ENCODE results near the gene FABP1.

FABP1 gene

DNA sequence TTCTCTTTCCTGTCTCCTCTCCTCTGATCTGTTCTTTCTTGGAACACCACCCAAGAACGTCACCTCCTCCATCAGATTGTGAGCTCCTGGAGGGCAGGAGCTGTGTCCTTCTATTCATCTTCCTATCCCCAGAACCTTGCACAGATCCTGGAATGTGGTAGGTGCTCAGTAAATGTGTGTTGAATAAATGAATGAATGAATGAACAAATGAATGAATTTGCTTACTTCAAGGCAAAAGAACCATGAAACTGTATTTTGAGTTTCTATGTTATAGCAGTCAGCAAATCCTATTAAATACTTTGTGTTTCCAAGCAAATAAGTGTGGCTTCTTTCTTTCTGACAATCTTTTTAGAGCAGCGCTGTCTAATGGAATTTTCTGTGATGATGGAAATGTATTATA, 14.8 kb downstream of the FABP1 start:
- no peak for DNase-seq

DNA sequence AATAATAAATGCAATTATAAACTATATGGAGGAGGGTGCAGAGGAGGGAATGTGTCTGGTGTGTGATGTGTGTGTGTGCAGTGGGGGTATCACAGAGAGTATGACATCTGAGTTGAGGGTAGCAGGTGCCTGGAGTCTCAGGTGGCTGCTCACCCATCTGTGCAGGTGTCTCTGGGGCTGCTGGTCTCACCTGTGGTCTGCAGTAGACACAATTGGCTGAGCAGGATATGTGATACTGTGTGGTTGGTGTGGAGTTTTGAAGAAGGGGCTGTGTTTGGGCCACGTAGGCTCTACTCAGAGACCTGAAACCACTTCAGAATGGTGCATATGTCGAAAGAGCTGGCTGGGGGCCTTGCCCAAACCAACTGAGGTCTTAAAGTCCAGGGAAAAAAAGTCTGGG, 17.0 kb downstream of the FABP1 start:
- no peak for DNase-seq

DNA sequence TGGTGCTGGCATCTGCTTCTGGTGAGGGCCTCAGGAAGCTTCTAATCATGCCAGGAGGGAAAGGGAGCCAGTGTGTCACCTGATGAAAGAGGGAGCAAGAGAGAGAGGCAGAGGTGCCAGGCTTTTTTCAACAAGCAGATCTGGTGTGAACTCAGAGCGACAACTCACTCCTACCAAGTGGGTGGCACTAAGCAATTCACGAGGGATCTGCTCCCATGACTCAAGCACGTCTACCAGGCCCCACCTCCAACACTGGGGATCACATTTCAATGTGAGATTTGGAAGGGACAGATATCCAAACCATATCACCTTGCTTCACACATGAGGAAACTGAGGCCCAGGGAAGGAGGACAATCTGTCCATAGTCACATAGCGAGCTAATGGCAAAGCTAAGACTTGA, 19.1 kb downstream of the FABP1 start:
- DNase-seq, result no peak

DNA sequence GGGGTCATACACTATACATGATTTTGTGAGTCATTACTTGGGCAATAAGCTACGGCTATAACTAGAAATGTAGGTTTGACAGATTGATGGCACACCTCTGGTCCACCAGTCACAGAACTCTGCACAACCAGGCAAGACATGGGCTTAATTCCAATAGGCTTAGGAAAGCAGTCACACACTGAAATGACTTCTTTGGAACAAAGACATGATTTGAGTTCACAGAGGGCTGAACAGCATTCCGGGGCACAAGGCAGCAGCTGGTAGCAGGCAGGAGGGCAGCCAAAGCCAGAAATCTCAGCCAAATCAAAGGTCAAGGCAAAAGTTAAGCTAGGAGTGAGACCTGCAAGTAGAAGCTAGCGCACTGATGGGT, 27.4 kb downstream of the FABP1 start:
- DNase-seq, result no peak

DNA sequence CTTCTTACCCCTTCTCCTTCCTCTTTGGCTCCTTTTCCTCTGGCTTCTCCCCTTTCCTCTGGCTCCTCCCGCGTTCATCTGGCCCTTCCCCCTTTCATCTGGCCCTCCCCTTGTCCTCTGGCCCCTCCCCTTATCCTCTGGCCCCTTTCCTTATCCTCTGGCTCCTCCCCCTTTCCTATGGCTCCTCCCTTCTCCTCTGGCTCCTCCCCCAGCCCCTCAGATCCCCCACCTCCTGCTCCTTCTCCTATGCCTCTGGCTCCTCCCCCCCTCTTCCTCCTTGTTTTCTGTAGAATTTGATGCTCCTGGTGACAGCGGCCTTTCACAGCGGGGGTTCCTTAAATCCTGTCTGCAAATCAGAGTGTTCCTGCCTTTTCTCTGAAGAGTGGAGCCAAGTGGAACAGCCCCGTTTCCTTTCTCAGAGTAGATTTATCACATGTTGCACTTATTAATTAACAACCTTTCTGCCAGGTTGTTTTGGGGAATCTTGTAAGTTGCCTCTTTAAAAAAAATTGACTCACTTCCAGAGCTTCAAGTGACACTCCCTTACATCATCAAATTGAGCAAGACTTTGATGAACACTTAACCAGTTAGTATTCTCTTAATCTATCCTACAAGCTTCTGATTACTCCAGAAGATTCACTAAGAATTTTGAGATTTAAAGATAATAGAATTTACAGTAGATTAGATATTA, 27.9 kb downstream of the FABP1 start:
- DNase-seq, result no peak

DNA sequence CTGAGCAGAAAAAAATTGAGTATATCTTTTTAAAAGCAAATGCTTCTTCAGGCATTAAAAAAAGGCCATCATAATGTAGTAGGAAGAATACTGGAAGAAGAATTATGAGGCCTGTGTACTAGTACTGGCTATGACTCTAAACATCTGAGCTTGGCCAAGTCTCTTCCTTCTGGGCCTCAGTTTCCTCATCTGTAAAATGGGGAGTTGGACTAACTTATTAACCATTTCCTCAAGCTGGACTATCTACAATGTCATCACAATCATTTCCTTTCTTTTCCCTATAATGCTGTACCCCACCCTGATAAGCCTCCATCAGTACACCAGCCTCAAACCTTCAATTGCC, 29.3 kb downstream of the FABP1 start:
- no peak for DNase-seq

GRCh38 chr2:88097891-88098557, 29.8 kb downstream of the FABP1 start:
- DNase-seq, result no peak

DNA sequence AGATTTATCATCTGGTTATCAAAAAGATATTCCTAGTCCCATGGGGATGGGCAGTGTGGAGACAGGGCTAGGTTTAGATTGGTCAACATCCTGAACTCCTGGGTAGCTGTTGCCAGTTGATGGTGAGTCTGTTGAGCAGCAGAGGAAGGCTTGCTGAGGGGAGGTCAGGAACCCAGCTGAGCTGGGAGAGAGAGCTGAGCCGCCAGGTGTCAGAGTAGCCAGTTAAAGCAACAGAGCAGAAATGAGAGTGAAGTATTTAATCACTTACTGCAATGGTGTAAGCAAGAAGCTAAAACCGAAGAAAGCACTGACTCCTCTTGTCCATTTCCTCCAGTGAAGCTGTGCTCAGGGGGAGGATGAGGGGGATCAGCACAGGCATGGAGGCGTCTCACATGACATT, 30.7 kb downstream of the FABP1 start:
- no peak for DNase-seq

DNA sequence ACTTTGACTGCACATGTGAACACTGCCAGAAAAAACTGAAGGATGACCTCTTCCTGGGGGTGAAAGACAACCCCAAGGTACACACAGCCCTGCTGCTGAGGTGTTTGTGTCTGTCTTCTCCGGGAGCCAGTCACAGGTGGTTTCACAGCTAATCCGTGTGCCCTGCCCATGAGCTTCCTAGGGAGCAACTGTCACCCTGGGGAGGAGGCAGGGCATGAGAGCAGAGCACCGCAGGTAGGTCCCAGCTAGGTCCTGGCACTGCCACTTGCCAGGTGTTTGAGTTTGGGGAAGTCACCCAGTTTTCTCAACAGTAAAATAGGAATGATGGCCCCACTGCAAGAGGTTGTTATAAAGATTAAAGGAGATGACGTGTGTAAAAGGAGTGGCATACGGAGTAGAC, 31.2 kb downstream of the FABP1 start:
- no peak for DNase-seq

- DNase-seq, result no peak
Observed at GRCh38 chr2:88095022-88095421, 32.8 kb downstream of the FABP1 start.

DNA sequence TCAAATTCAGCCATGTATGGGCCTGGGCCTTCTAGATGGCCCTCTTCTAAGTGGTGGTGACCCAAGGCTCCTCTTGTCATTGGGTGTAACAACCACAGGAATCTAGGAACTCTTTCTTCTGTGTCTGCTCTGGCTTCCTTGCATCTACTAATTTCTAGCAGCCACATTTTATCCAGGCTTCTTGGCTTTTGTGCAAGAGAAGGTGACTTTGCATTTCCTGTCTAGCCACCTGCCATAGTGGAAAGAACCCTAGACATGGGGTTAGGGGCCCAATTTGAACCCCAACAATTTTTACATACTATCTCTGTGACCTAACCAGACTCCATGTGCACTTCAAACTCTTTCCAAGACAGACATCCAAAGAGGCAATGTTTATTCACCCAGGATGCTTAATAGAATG, 35.1 kb downstream of the FABP1 start:
- DNase-seq, result no peak

GRCh38 chr2:88091943-88092342, 35.9 kb downstream of the FABP1 start:
- DNase-seq, result no peak

DNA sequence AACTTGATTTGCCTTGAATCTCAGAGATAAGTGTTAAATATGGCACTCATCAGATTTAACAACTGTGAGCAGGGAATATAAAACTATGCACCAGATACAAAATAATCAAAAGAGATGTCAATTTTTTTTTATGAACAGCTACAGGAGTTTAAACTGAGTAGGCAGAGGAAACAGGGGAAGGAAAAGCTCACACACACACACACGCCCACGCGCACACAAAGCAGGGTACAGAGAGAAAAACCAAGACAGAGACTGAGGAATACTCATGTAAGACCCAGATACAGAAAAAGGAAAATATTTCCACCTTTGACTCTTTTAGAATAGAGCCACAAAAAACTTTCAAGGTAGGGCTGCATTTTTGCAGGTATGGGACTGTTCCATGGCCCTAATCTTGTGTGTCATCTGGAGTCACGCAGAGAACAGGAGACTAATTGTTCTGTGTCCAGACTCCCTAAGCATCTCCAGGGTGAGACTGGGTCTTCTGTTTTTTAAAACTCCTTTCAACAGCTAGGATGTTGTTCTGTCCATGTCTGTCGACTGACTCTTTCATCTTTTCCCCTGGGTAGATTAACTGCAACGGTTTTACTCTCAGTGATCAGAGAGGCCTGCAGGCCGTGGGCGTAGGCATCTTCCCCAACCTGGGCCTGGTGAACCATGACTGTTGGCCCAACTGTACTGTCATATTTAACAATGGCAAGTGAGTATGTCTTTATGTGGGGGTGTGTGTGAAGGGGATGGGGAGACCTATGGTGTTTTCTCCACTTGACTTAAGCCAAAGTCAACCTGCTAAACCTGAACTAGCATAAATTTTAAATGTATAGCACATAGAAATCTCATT, 37.2 kb downstream of the FABP1 start:
- DNase-seq, result no peak

GRCh38 chr2:88088999-88089398, 38.9 kb downstream of the FABP1 start:
- DNase-seq, result no peak

DNA sequence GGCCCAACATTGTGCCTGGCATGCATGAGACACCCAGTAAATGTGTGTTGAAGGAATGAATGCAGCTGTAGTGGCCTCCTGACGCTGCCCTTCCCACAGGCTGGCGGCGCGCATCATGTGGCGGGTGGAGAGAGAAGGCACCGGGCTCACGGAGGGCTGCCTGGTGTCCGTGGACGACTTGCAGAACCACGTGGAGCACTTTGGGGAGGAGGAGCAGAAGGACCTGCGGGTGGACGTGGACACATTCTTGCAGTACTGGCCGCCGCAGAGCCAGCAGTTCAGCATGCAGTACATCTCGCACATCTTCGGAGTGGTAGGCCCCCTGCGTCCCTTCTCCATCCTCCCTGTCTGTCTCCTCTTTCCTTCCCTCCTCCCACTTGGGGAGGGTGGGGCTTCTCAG, 40.1 kb downstream of the FABP1 start:
- DNase-seq, result no peak

- DNase-seq, result no peak
Observed at GRCh38 chr2:88087073-88087472, 40.8 kb downstream of the FABP1 start.

DNA sequence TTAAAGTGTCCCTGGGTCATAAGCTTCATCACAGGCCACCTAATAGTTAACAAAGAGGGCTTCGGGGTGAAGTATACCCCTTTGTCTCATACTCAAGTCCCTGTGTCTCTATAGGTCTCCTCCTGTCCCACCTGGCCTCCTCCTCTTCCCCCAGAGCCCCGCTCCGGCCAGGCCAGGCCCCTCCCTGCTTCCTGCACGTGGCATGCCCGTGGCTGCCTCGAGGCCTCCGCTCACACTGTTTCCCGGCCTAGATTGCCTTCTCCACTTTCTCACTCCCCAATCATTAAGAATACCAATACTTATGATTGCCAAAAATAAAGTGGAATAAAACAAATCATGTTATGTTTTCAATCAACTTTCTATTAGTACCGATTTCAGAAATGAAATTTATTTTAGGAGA, 41.5 kb downstream of the FABP1 start:
- no peak for DNase-seq

DNA sequence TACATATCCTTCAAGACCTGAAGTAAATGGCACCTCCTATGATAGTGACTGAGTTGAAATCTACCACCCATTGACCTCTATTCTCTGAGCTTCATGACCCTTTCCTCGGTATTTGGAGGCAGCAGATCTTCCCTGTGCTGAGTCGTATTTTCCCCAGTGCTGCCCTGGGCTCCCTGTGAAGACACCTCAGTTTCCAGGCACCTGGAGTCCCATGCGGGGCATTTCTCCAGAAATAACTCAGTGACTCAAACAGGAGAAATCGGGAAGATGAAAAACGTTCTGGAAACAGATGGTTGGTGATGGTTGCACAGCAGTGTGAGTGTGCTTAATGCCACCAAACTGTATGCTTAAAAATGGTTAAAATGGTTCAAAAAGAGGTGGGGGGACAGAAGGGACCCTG, 42.3 kb downstream of the FABP1 start:
- no peak for DNase-seq

- no peak for DNase-seq
Observed at GRCh38 chr2:88085099-88085498, 42.8 kb downstream of the FABP1 start.

DNA sequence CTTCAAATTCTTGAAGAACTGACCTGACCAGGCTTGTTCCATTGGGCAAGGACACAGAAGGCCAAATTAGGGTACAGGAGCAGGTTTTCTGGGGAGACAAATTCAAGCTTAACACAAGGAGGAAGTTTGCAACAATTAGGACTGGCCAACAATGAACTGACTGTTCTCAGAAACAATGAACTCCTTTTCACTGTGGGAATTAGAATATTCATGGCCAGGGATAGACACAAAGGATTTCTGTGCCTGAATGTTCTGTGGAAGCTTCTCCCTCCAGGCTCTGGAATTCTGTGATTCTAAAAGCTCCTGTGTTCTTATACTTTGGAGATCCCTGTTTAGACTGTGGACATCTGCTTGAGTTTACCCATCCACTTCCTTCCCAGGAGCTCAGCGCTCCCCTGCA, 45.1 kb downstream of the FABP1 start:
- DNase-seq, result no peak

GRCh38 chr2:88081924-88082608, 45.8 kb downstream of the FABP1 start:
- no peak for DNase-seq

DNA sequence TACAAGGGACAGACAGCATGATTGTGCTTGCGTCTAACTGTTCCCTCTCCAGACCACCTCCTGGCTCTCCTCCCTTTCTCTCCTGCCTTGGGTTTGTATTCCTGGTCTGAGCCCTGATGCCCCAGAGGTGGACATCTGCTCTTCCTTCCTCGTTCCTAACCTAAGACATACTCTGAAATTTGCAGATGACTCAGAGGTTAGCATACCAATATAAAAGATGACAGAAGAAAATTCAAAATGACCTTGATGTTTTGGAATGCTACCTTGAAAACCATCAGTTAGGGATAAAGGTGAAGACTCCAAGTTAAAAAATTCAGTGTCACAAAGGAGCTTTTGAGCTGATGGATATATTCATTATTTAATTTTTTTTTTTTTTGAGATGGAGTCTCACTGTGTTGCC, 47.3 kb downstream of the FABP1 start:
- no peak for DNase-seq

- no peak for DNase-seq
Observed at GRCh38 chr2:88078643-88079172, 49.2 kb downstream of the FABP1 start.

Data from T-helper 2 cell (primary cell).